GM12878 (cell line): ENCODE measurements around the gene NAALADL1. TPM values are rescaled to one million over a fixed set of nuclear protein-coding genes. Genes with fewer than 3 reads are reported as not detected.

Experiments
- ATAC-seq: fragments of 200-7000 bp; cut with Tn5 transposase; 3 replicates; pipeline ENCODE4 v1.9.1; 2020; ENCODE audit warnings: mild to moderate bottlenecking, moderate library complexity
- BruUV-seq: library from RNA; stranded (reverse); fragments of 400-500 nt; replicated peaks from 2 replicates; lab custom pipeline; 2021; lab: Mats Ljungman, UMichigan
- CTCF ChIA-PET: fragments of 300-600 bp; sonication (Branson Sonifier 250); formaldehyde crosslinking; extraction: SDS; loops from one replicate; lab custom pipeline; 2021; ENCODE audit warnings: inconsistent platforms; lab: Yijun Ruan, JAX
- POLR2A ChIA-PET: fragments of 350-600 bp; formaldehyde crosslinking; extraction: SDS; loops from one replicate; lab custom pipeline; 2021; ENCODE audit warnings: inconsistent platforms; lab: Charles Lee
- RAD21 ChIA-PET: fragments of 300-600 bp; sonication (Branson Sonifier 250); formaldehyde crosslinking; loops from one replicate; lab custom pipeline; 2023; ENCODE audit warnings: antibody characterized with exemption; ENCODE audit not compliant: unreplicated experiment; lab: Charles Lee
- SMC1A ChIA-PET: fragments of 300-600 bp; sonication (Branson Sonifier 250); formaldehyde crosslinking; loops from one replicate; lab custom pipeline; 2023; ENCODE audit not compliant: unreplicated experiment, uncharacterized antibody; lab: Charles Lee
- DNase-seq: peaks from one replicate; pipeline ENCODE4 v3.0.0-alpha.2; 2011; ENCODE audit warnings: low read depth, low spot score
- FAIRE-seq: peaks from 3 replicates; lab custom pipeline; 2011; peaks lifted over from hg19 to GRCh38; lab: Jason Lieb, UNC
- H2AFZ ChIP-seq: 2 replicates; pipeline ENCODE4 v1.6.0; 2011; ENCODE audit warnings: low read depth, low read length, control low read depth; ENCODE audit not compliant: control insufficient read depth
- H3K27ac ChIP-seq: 2 replicates; pipeline ENCODE4 v1.5.1; 2011; ENCODE audit warnings: control low read depth; ENCODE audit not compliant: control insufficient read depth, insufficient read depth
- H3K27me3 ChIP-seq, 2 experiments: replicated peaks in 1 of 2; 2 replicates each; pipeline versions ENCODE4 v1.6.0 to v1.6.1; 2011; ENCODE audit warnings: low read length in 1 of 2; ENCODE audit not compliant: control insufficient read depth in 2 of 2, insufficient read depth in 2 of 2
- H3K36me3 ChIP-seq, 2 experiments: 2 replicates each; pipeline ENCODE4 v1.5.1; 2011; ENCODE audit warnings: low read length in 1 of 2; ENCODE audit not compliant: control insufficient read depth in 2 of 2, insufficient read depth in 2 of 2
- H3K4me1 ChIP-seq: 2 replicates; pipeline ENCODE4 v1.6.1; 2011; ENCODE audit warnings: mild to moderate bottlenecking, low read length, moderate library complexity, mixed read lengths; ENCODE audit not compliant: control insufficient read depth, insufficient read depth
- H3K4me2 ChIP-seq: 2 replicates; pipeline ENCODE4 v1.6.0; 2011; ENCODE audit warnings: control low read depth; ENCODE audit not compliant: control insufficient read depth, insufficient read depth
- H3K4me3 ChIP-seq: fragments of 200-600 bp; sonication (generic); 2 replicates; pipeline ENCODE4 v1.5.1; 2016
- H3K79me2 ChIP-seq: 2 replicates; pipeline ENCODE4 v1.6.0; 2011; ENCODE audit warnings: low read length; ENCODE audit not compliant: control insufficient read depth, insufficient read depth
- H3K9ac ChIP-seq: 2 replicates; pipeline ENCODE4 v1.8.0; 2011; ENCODE audit warnings: low read length, control low read depth, mixed read lengths; ENCODE audit not compliant: control insufficient read depth, insufficient read depth
- H3K9me3 ChIP-seq: replicated peaks from 3 replicates; pipeline ENCODE4 v1.5.1; 2011; ENCODE audit warnings: mild to moderate bottlenecking, low read length; ENCODE audit not compliant: control insufficient read depth, insufficient read depth
- H4K20me1 ChIP-seq: 2 replicates; pipeline ENCODE4 v1.6.0; 2011; ENCODE audit not compliant: control insufficient read depth, insufficient read depth
- BRCA1 ChIP-seq: IDR thresholded peaks from 2 replicates; pipeline ENCODE4 v1.6.1; 2011; ENCODE audit warnings: low read depth, low read length, improper control_type of control experiment
- EZH2 ChIP-seq: IDR thresholded peaks from 2 replicates; pipeline ENCODE4 v1.6.1; 2012; ENCODE audit warnings: low read depth, mild to moderate bottlenecking, control low read depth, inconsistent platforms, low read length, borderline replicate concordance; ENCODE audit not compliant: control insufficient read depth
- HDAC2 ChIP-seq: fragments of 200-600 bp; sonication (generic); IDR thresholded peaks from 2 replicates; pipeline ENCODE4 v1.6.1; 2017
- MLLT1 ChIP-seq: fragments of 450-650 bp; IDR thresholded peaks from 2 replicates; pipeline ENCODE4 v1.6.1; 2016; ENCODE audit warnings: mild to moderate bottlenecking
- NBN ChIP-seq: fragments of 450-650 bp; IDR thresholded peaks from 2 replicates; pipeline ENCODE4 v1.6.1; 2016
- RELA ChIP-seq: fragments of 450-650 bp; IDR thresholded peaks from 2 replicates; pipeline ENCODE4 v1.8.0; 2014; ENCODE audit warnings: borderline replicate concordance; ENCODE audit not compliant: partially characterized antibody
- SP1 ChIP-seq: IDR thresholded peaks from one replicate; pipeline ENCODE4 v1.6.1; 2011; ENCODE audit warnings: low read depth, low read length
- SPI1 ChIP-seq: IDR thresholded peaks from 2 replicates; pipeline ENCODE4 v1.6.1; 2011; ENCODE audit warnings: low read depth, mild to moderate bottlenecking, low read length, moderate library complexity, borderline replicate concordance; ENCODE audit not compliant: insufficient read depth
- SRF ChIP-seq, 2 experiments: IDR thresholded peaks; 2 replicates each; pipeline ENCODE4 v1.6.1; 2011; ENCODE audit warnings: low read depth in 2 of 2, low read length in 2 of 2, mild to moderate bottlenecking in 1 of 2, moderate library complexity in 1 of 2
- ZBTB11 ChIP-seq: fragments of 450-650 bp; formaldehyde crosslinking; IDR thresholded peaks from 2 replicates; pipeline ENCODE4 v1.5.0; 2022; ENCODE audit warnings: mild to moderate bottlenecking, missing genetic modification characterization
- ZBTB33 ChIP-seq: fragments of 450-650 bp; IDR thresholded peaks from 2 replicates; pipeline ENCODE4 v1.6.1; 2017; ENCODE audit warnings: mild to moderate bottlenecking
- ZZZ3 ChIP-seq: IDR thresholded peaks from 2 replicates; pipeline ENCODE4 v1.6.1; 2011; ENCODE audit warnings: low read depth; ENCODE audit not compliant: control insufficient read depth, insufficient read length
- WGBS: methylation state at CpG from one replicate; pipeline ENCODE4 v1.1.6; 2016; ENCODE audit warnings: low lambda C conversion rate; ENCODE audit not compliant: insufficient replicate concordance, insufficient coverage; ENCODE audit errors: missing lambda C conversion rate; 5-methylcytosine and 5-hydroxymethylcytosine counted together
- in situ Hi-C: fragments of 300-500 bp; cut with MboI; formaldehyde crosslinking; loops from 9 replicates; pipeline ENCODE4 v1.14.3; 2018; ENCODE audit warnings: mixed read lengths
- intact Hi-C: fragments of 100-400 bp; cut with micrococcal nuclease; formaldehyde crosslinking; loops from one replicate; pipeline ENCODE4 v1.14.2; 2022; ENCODE audit not compliant: unreplicated experiment
- polyA plus RNA-seq, 11 experiments: library from polyadenylated mRNA; depleted of rRNA in 4 of 11; unstranded in 6 of 11; stranded (reverse) in 5 of 11; fragments of >200 nt; fragmentation: Nextera tagmentation in 4 of 11; fragmentation: Illumina TruSeq in 1 of 11; extraction: Ambion mirVana in 4 of 11; extraction: Trizol in 1 of 11; gene quantifications; 1 replicate in 1 of 11; 2 replicates in 10 of 11; pipeline versions ENCODE4 v1.2.1 to v1.2.3, GENCODE V29; 2011 to 2016; ENCODE audit warnings: inconsistent platforms in 2 of 11, missing spikeins in 2 of 11, low read depth in 1 of 11
- total RNA-seq, 4 experiments: library from RNA; depleted of rRNA in 3 of 4; stranded (reverse); fragments of >200 nt in 3 of 4; fragmentation: Illumina TruSeq in 1 of 4; extraction: Trizol in 1 of 4; gene quantifications; 2 replicates each; pipeline versions ENCODE4 v1.2.1 to v1.2.3, GENCODE V29; 2013 to 2021

The NAALADL1 gene
- total and polyA plus RNA-seq, 10 of the 15 experiments (the other 5 are each of a cell fraction or from before 2014, with no cell fraction given) = 0.77 to 5.5 (median 1.5) TPM

GRCh38 chr11:65036931-65037330 is 21.4 kb downstream of the NAALADL1 start:
- intact Hi-C loops = no loop called here
- no peak for DNase-seq
- TF ChIP-seq RELA (no peak), EZH2 (no peak), ZBTB33 (no peak), SP1 (no peak), SPI1 (no peak), SRF (IDR thresholded peaks at IDR 0.05; ENCODE audit: low read depth in 2 of 2, low read length in 2 of 2) (no peak), BRCA1 (no peak), ZZZ3 (no peak), NBN (no peak), MLLT1 (no peak), HDAC2 (no peak), ZBTB11 (CRISPR knock-in tag) (no peak)
- no peaks in the 10 kb centered on the region for H3K27me3 ChIP-seq
- no peak overlapping the region for H3K4me3 ChIP-seq
- ChIA-PET SMC1A (interaction anchor here (2.2 kb wide), 1 partner anchor 8 kb away, joined by 5 read pairs; no protein-coding TSS in a partner anchor), CTCF (interaction anchor here (1.7 kb wide), 2 partner anchors 73 to 145 kb away, joined by 3 to 4 read pairs; partner anchors contain the start of gene CAPN1), POLR2A (no interaction called here), RAD21 (no interaction called here)
- 97% methylated on average over 6 of the region's 6 CpGs for WGBS
- H3K27ac ChIP-seq = no peak overlapping the region
- H3K9me3 ChIP-seq = no peaks in the 10 kb centered on the region
- no peak overlapping the region for H3K4me2 ChIP-seq
- H4K20me1 ChIP-seq = no peaks in the 10 kb centered on the region
- H2AFZ ChIP-seq = no peak overlapping the region
- no peak overlapping the region for H3K9ac ChIP-seq
- H3K36me3 ChIP-seq = peaks cover 0 to 3% of the 10 kb centered on the region in 2 experiments; a peak in 1 of 4 replicates
- H3K4me1 ChIP-seq = peaks cover 14% of the 10 kb centered on the region
- BruUV-seq = no TSS peak
- no peak for FAIRE-seq
- in situ Hi-C loops = no loop called here
- peaks cover 5% of the 10 kb centered on the region for H3K79me2 ChIP-seq
- no peak for ATAC-seq
